SU-DHL-6 (cell line): ENCODE measurements around the gene PPP3CA.

Source experiments
- H2AFZ ChIP-seq: fragments of 200-600 bp; sonication (generic); 2 replicates; pipeline ENCODE4 v1.6.1; 2014; ENCODE audit warnings: low read depth, mild to moderate bottlenecking, moderate library complexity, mixed read lengths, antibody characterized with exemption, low read length; ENCODE audit not compliant: severe bottlenecking
- H3F3A ChIP-seq: fragments of 200-600 bp; shearing (Covaris generic); 2 replicates; pipeline ENCODE4 v1.6.0; 2016; ENCODE audit warnings: antibody characterized with exemption, mild to moderate bottlenecking; ENCODE audit not compliant: insufficient read depth
- H3K27ac ChIP-seq: fragments of 200-600 bp; sonication (generic); 2 replicates; pipeline ENCODE4 v1.5.1; 2016; ENCODE audit warnings: low read depth, mild to moderate bottlenecking, low read length, moderate library complexity, mixed read lengths
- H3K27me3 ChIP-seq: fragments of 200-600 bp; sonication (generic), shearing (Covaris generic); 2 replicates; pipeline ENCODE4 v1.6.0; 2014; ENCODE audit warnings: mild to moderate bottlenecking, low read length
- H3K36me3 ChIP-seq: fragments of 200-600 bp; sonication (generic); 2 replicates; pipeline ENCODE4 v1.6.1; 2014; ENCODE audit warnings: mild to moderate bottlenecking, low read length, mixed read lengths
- H3K4me2 ChIP-seq: fragments of 300-600, 200-600 bp; shearing (Covaris generic), sonication (generic); 2 replicates; pipeline ENCODE4 v1.6.0; 2014; ENCODE audit warnings: low read length, low read depth, mild to moderate bottlenecking; ENCODE audit not compliant: poor library complexity, severe bottlenecking
- H3K4me3 ChIP-seq: fragments of 200-600 bp; sonication (generic); 2 replicates; pipeline ENCODE4 v1.5.1; 2014; ENCODE audit warnings: antibody characterized with exemption, low read length, mild to moderate bottlenecking, mixed read lengths; ENCODE audit not compliant: insufficient read depth, poor library complexity, severe bottlenecking
- H3K79me2 ChIP-seq: fragments of 200-600 bp; sonication (generic); 2 replicates; pipeline ENCODE4 v1.6.1; 2014; ENCODE audit warnings: mild to moderate bottlenecking, low read length, moderate library complexity; ENCODE audit not compliant: insufficient read depth
- H3K9ac ChIP-seq: fragments of 200-600 bp; sonication (generic); 2 replicates; pipeline ENCODE4 v1.7.0; 2014; ENCODE audit warnings: mild to moderate bottlenecking, low read length
- H3K9me2 ChIP-seq: fragments of 200-600 bp; sonication (generic); replicated peaks from 2 replicates; pipeline ENCODE4 v1.6.1; 2014; ENCODE audit warnings: low read length; ENCODE audit not compliant: insufficient read depth
- H3K9me3 ChIP-seq: fragments of 200-600 bp; sonication (generic); 2 replicates; pipeline ENCODE4 v1.6.1; 2014; ENCODE audit warnings: low read length, mixed read lengths; ENCODE audit not compliant: insufficient read depth
- H4K20me1 ChIP-seq: fragments of 200-600 bp; sonication (generic); 2 replicates; pipeline ENCODE4 v1.6.1; 2014; ENCODE audit warnings: low read depth, mild to moderate bottlenecking, antibody characterized with exemption, low read length, moderate library complexity, mixed read lengths
- CTCF ChIP-seq: fragments of 200-600 bp; sonication (generic); IDR thresholded peaks from one replicate; pipeline ENCODE4 v1.5.1; 2017; ENCODE audit warnings: antibody characterized with exemption, mild to moderate bottlenecking, low read length, moderate library complexity; ENCODE audit not compliant: insufficient read depth, poor library complexity, severe bottlenecking
- EZH2phosphoT487 ChIP-seq: fragments of 200-600 bp; sonication (generic), shearing (Covaris generic); conservative IDR thresholded peaks from 2 replicates; pipeline ENCODE4 v1.6.1; 2018; ENCODE audit warnings: mild to moderate bottlenecking, antibody characterized with exemption, low read length, moderate library complexity, mixed read lengths

The PPP3CA gene

GRCh38 chr4:101162990-101163380, 184.3 kb downstream of the PPP3CA start:
- no peaks in the 10 kb centered on the region for H3K79me2 ChIP-seq
- H3K4me3 ChIP-seq, result no peak overlapping the region
- H4K20me1 ChIP-seq, result no peaks in the 10 kb centered on the region
- no peaks in the 10 kb centered on the region for H3K9me2 ChIP-seq
- H3K9me3 ChIP-seq, result no peaks in the 10 kb centered on the region
- no peak overlapping the region for H3K9ac ChIP-seq
- no peaks in the 10 kb centered on the region for H3K27me3 ChIP-seq
- no peak overlapping the region for H3K4me2 ChIP-seq
- no peak overlapping the region for H3K27ac ChIP-seq
- H3F3A ChIP-seq, result no peaks in the 10 kb centered on the region
- TF ChIP-seq CTCF, result no peak
- no peak for TF ChIP-seq EZH2phosphoT487
- H3K36me3 ChIP-seq, result no peaks in the 10 kb centered on the region
- no peak overlapping the region for H2AFZ ChIP-seq

GRCh38 chr4:101160792-101161592, 186.3 kb downstream of the PPP3CA start:
- no peaks in the 10 kb centered on the region for H3F3A ChIP-seq
- no peak overlapping the region for H3K4me3 ChIP-seq
- no peak overlapping the region for H2AFZ ChIP-seq
- H3K79me2 ChIP-seq, result no peaks in the 10 kb centered on the region
- H4K20me1 ChIP-seq, result no peaks in the 10 kb centered on the region
- H3K27me3 ChIP-seq, result no peaks in the 10 kb centered on the region
- no peak overlapping the region for H3K4me2 ChIP-seq
- no peaks in the 10 kb centered on the region for H3K9me3 ChIP-seq
- no peak for TF ChIP-seq EZH2phosphoT487
- TF ChIP-seq CTCF, result no peak
- no peaks in the 10 kb centered on the region for H3K36me3 ChIP-seq
- no peaks in the 10 kb centered on the region for H3K9me2 ChIP-seq
- H3K9ac ChIP-seq, result no peak overlapping the region
- no peak overlapping the region for H3K27ac ChIP-seq

- TF ChIP-seq EZH2phosphoT487 (no peak), CTCF (no peak)
- no peak overlapping the region for H3K4me2 ChIP-seq
- H3K36me3 ChIP-seq, result no peaks in the 10 kb centered on the region
These were observed 188.8 kb downstream of the PPP3CA start for GRCh38 chr4:101158507-101158906.

More at GRCh38 chr4:101158507-101158906, 188.8 kb downstream of the PPP3CA start:
- no peak overlapping the region for H3K4me3 ChIP-seq
- no peaks in the 10 kb centered on the region for H3K9me3 ChIP-seq
- H3K27ac ChIP-seq, result no peak overlapping the region
- no peaks in the 10 kb centered on the region for H3K27me3 ChIP-seq
- no peaks in the 10 kb centered on the region for H4K20me1 ChIP-seq
- H3K79me2 ChIP-seq, result no peaks in the 10 kb centered on the region
- H3F3A ChIP-seq, result no peaks in the 10 kb centered on the region
- H2AFZ ChIP-seq, result no peak overlapping the region
- no peaks in the 10 kb centered on the region for H3K9me2 ChIP-seq
- no peak overlapping the region for H3K9ac ChIP-seq
